ENCODE results near the gene PTPRA. TPM values are rescaled to one million over a fixed set of nuclear protein-coding genes. Genes with fewer than 3 reads are reported as not detected.

The PTPRA gene
- total RNA-seq, 4 donors from 2014 or later: 80.6 to 121 (median 97.1) TPM

- Histone ChIP-seq H3K27me3 (no peaks in the 10 kb centered on the region), H3K4me1 (no peaks in the 10 kb centered on the region), H3K9me3 (no peaks in the 10 kb centered on the region), H3K27ac (no peak overlapping the region), H3K4me3 (no peak overlapping the region), H3K36me3 (no peaks in the 10 kb centered on the region)
- DNase-seq: no peak
- TF ChIP-seq, protein P1, sequence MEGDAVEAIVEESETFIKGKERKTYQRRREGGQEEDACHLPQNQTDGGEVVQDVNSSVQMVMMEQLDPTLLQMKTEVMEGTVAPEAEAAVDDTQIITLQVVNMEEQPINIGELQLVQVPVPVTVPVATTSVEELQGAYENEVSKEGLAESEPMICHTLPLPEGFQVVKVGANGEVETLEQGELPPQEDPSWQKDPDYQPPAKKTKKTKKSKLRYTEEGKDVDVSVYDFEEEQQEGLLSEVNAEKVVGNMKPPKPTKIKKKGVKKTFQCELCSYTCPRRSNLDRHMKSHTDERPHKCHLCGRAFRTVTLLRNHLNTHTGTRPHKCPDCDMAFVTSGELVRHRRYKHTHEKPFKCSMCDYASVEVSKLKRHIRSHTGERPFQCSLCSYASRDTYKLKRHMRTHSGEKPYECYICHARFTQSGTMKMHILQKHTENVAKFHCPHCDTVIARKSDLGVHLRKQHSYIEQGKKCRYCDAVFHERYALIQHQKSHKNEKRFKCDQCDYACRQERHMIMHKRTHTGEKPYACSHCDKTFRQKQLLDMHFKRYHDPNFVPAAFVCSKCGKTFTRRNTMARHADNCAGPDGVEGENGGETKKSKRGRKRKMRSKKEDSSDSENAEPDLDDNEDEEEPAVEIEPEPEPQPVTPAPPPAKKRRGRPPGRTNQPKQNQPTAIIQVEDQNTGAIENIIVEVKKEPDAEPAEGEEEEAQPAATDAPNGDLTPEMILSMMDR (IDR thresholded peaks at IDR 0.05): no peak
- TF ChIP-seq POLR2A (IDR thresholded peaks at IDR 0.05): no peak
- intact Hi-C loops (cut with DNase I; ENCODE audit: low total_unique reads): no loop called here
Observed at GRCh38 chr20:3068986-3069900, 196.0 kb downstream of the PTPRA start.

- TF ChIP-seq, protein P1 (IDR thresholded peaks at IDR 0.05): no peak
- TF ChIP-seq POLR2A (IDR thresholded peaks at IDR 0.05): no peak
- H3K4me3 ChIP-seq: no peak overlapping the region
- DNase-seq: no peak
- no peak overlapping the region for H3K27ac ChIP-seq
- no peaks in the 10 kb centered on the region for H3K9me3 ChIP-seq
- no peaks in the 10 kb centered on the region for H3K36me3 ChIP-seq
- intact Hi-C loops (cut with DNase I; ENCODE audit: low total_unique reads): no loop called here
- H3K27me3 ChIP-seq: no peaks in the 10 kb centered on the region
- H3K4me1 ChIP-seq: no peaks in the 10 kb centered on the region
Observed at GRCh38 chr20:3070725-3071124, 197.4 kb downstream of the PTPRA start.

GRCh38 chr20:3071266-3071609, 198.0 kb downstream of the PTPRA start:
- Histone ChIP-seq H3K9me3 (no peaks in the 10 kb centered on the region), H3K27ac (no peak overlapping the region), H3K27me3 (no peaks in the 10 kb centered on the region), H3K4me3 (peak overlapping the region; percentile 2 to 32), H3K4me1 (no peaks in the 10 kb centered on the region), H3K36me3 (no peaks in the 10 kb centered on the region)
- DNase-seq: no peak
- intact Hi-C loops (cut with DNase I; ENCODE audit: low total_unique reads): no loop called here
- TF ChIP-seq POLR2A (IDR thresholded peaks at IDR 0.05): no peak
- TF ChIP-seq, protein P1 (IDR thresholded peaks at IDR 0.05): no peak

DNA sequence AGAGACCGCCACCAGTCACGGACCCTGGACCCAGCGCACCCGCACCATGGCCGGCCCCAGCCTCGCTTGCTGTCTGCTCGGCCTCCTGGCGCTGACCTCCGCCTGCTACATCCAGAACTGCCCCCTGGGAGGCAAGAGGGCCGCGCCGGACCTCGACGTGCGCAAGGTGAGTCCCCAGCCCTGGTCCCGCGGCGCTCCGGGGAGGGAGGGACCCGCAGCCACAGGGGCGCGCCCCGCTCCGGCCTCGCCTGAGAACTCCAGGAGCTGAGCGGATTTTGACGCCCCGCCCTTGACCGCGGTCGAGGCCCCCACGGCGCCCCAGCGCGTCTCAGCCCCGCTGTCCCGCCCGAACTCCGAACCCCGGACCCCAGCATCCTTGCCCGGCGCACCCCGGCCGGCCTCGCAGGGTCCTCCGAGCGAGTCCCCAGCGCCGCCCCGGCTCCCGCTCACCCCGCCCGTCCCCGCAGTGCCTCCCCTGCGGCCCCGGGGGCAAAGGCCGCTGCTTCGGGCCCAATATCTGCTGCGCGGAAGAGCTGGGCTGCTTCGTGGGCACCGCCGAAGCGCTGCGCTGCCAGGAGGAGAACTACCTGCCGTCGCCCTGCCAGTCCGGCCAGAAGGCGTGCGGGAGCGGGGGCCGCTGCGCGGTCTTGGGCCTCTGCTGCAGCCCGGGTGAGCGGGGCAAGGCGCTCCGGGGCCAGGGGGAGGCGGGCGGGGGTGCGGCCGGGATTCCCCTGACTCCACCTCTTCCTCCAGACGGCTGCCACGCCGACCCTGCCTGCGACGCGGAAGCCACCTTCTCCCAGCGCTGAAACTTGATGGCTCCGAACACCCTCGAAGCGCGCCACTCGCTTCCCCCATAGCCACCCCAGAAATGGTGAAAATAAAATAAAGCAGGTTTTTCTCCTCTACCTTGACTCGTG, 198.6 kb downstream of the PTPRA start, which contains the start of gene OXT:
Gene OXT, plus strand, starts transcription at position 11 of the 920 bp plus-strand sequence. Its CDS starts 36 bp downstream, at position 47.
- intact Hi-C loops (cut with DNase I; ENCODE audit: low total_unique reads): no loop called here
- H3K9me3 ChIP-seq: no peaks in the 10 kb centered on the region
- no peaks in the 10 kb centered on the region for H3K4me1 ChIP-seq
- peak within 1 kb of the TSS in 1 of 2 donors; percentile 12 for H3K27ac ChIP-seq
- no peaks in the 10 kb centered on the region for H3K36me3 ChIP-seq
- peak in 1 of 2 donors; percentile 42 for DNase-seq
- H3K4me3 ChIP-seq: peak within 1 kb of the TSS; percentile 2 to 32
- TF ChIP-seq, protein P1 (IDR thresholded peaks at IDR 0.05): no peak
- TF ChIP-seq POLR2A (IDR thresholded peaks at IDR 0.05): no peak
- H3K27me3 ChIP-seq: no peaks in the 10 kb centered on the region

Measured in uterus (tissue), 4 donors.